ENCODE data around the gene MARK3.

DNA sequence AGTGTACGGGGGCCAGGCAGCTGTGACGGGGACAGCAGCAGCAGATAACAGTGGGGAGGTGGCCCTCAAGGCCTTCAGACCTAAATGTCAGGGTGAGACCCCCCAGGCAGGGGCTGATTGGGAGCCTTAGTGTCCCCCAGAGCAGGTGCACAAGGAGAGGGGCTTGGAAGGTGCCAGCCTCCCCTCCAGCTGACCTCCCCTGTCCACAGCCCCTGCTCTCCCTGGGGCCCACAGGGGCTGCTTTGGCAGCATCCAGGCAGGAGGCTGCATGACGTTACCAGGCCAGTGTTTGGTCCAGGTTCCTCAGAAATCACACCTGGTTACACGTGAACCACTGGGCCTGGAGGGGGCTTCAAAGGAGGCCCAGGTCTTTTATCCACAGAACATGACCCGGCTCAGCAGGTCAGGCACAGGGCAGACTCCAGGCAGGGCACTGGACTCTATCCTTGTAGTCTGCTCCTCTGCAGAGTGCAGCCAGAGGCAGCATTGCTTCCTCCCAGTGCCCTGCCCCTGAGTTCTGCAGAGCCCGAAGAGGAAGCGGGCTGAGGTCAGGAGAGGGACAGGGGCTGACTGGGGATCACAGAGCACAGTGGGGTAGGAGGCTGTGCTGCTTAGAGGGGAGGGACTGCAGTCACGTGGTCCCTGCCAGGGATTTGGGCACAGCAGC lies 141.2 kb downstream of the MARK3 start:
- TF ChIP-seq, protein P1, sequence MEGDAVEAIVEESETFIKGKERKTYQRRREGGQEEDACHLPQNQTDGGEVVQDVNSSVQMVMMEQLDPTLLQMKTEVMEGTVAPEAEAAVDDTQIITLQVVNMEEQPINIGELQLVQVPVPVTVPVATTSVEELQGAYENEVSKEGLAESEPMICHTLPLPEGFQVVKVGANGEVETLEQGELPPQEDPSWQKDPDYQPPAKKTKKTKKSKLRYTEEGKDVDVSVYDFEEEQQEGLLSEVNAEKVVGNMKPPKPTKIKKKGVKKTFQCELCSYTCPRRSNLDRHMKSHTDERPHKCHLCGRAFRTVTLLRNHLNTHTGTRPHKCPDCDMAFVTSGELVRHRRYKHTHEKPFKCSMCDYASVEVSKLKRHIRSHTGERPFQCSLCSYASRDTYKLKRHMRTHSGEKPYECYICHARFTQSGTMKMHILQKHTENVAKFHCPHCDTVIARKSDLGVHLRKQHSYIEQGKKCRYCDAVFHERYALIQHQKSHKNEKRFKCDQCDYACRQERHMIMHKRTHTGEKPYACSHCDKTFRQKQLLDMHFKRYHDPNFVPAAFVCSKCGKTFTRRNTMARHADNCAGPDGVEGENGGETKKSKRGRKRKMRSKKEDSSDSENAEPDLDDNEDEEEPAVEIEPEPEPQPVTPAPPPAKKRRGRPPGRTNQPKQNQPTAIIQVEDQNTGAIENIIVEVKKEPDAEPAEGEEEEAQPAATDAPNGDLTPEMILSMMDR (IDR thresholded peaks at IDR 0.05), result no peak
- TF ChIP-seq POLR2A (IDR thresholded peaks at IDR 0.05), result no peak
